DOHH2 (cell line): ENCODE data around the gene PCDHGB3.
"Not testable (repeated sequence)": the region's sequence is repeated elsewhere in the genome, so short reads cannot be mapped to it uniquely, and the experiment has no call there.

ENCODE experiments used
- H3F3A ChIP-seq: fragments of 200-600 bp; sonication (generic), shearing (Covaris generic); 2 replicates; pipeline ENCODE4 v1.6.0; 2016; ENCODE audit warnings: antibody characterized with exemption, mild to moderate bottlenecking; ENCODE audit not compliant: control insufficient read depth, insufficient read depth
- H3K27ac ChIP-seq: fragments of 200-600 bp; sonication (generic); 2 replicates; pipeline ENCODE4 v1.5.1; 2014; ENCODE audit warnings: low read depth, mild to moderate bottlenecking, low read length, moderate library complexity
- H3K27me3 ChIP-seq: fragments of 200-600 bp; sonication (generic); 2 replicates; pipeline ENCODE4 v1.6.1; 2014; ENCODE audit warnings: mild to moderate bottlenecking, low read length, mixed read lengths; ENCODE audit not compliant: control insufficient read depth
- H3K36me3 ChIP-seq: fragments of 200-600 bp; sonication (generic); 2 replicates; pipeline ENCODE4 v1.6.1; 2014; ENCODE audit warnings: mild to moderate bottlenecking, low read length, moderate library complexity, mixed read lengths; ENCODE audit not compliant: control insufficient read depth
- H3K4me1 ChIP-seq: fragments of 200-600 bp; sonication (generic); 2 replicates; pipeline ENCODE4 v1.6.1; 2014; ENCODE audit warnings: mild to moderate bottlenecking, low read length, mixed read lengths; ENCODE audit not compliant: control insufficient read depth
- H3K4me2 ChIP-seq: fragments of 200-600 bp; sonication (generic); 2 replicates; pipeline ENCODE4 v1.6.0; 2014; ENCODE audit warnings: mild to moderate bottlenecking, low read length, moderate library complexity
- H3K4me3 ChIP-seq: fragments of 200-600 bp; sonication (generic); 2 replicates; pipeline ENCODE4 v1.5.1; 2014; ENCODE audit warnings: mild to moderate bottlenecking, low read length, mixed read lengths
- H3K79me2 ChIP-seq: fragments of 200-600 bp; sonication (generic); 2 replicates; pipeline ENCODE4 v1.6.1; 2014; ENCODE audit warnings: mild to moderate bottlenecking, low read length, mixed read lengths; ENCODE audit not compliant: control insufficient read depth
- H3K9me2 ChIP-seq: fragments of 200-600 bp; sonication (generic); replicated peaks from 2 replicates; pipeline ENCODE4 v1.6.1; 2014; ENCODE audit warnings: mild to moderate bottlenecking, low read length, mixed read lengths; ENCODE audit not compliant: control insufficient read depth
- H3K9me3 ChIP-seq: fragments of 200-600 bp; sonication (generic); 2 replicates; pipeline ENCODE4 v1.6.1; 2014; ENCODE audit warnings: antibody characterized with exemption, low read length, mixed read lengths; ENCODE audit not compliant: control insufficient read depth, insufficient read depth
- H4K20me1 ChIP-seq: fragments of 200-600 bp; sonication (generic); 2 replicates; pipeline ENCODE4 v1.6.0; 2014; ENCODE audit warnings: low read depth, mild to moderate bottlenecking, antibody characterized with exemption, low read length, moderate library complexity; ENCODE audit not compliant: control insufficient read depth, insufficient read depth
- CTCF ChIP-seq: fragments of 200-600 bp; sonication (generic); IDR thresholded peaks from one replicate; pipeline ENCODE4 v1.5.1; 2014; ENCODE audit warnings: antibody characterized with exemption, mild to moderate bottlenecking, low read depth, low read length; ENCODE audit not compliant: poor library complexity, severe bottlenecking
- EZH2phosphoT487 ChIP-seq: fragments of 200-600 bp; sonication (generic); IDR thresholded peaks from 2 replicates; pipeline ENCODE4 v1.6.1; 2017; ENCODE audit warnings: borderline replicate concordance, mild to moderate bottlenecking, antibody characterized with exemption, low read length, moderate library complexity, mixed read lengths

The PCDHGB3 gene

GRCh38 chr5:141397756-141398551 lies 27.9 kb downstream of the PCDHGB3 start, which contains the start of gene PCDHGB5:
Gene PCDHGB5 (plus strand): TSS chr5:141397947. CDS start chr5:141398128, 181 bp downstream.
- H3K9me2 ChIP-seq, H3F3A ChIP-seq, H4K20me1 ChIP-seq, H3K4me1 ChIP-seq, H3K27me3 ChIP-seq, H3K4me2 ChIP-seq, H3K27ac ChIP-seq: not testable (repeated sequence)
- Histone ChIP-seq H3K9me3 (peaks cover 48% of the 10 kb centered on the region), H3K36me3 (peaks cover 41% of the 10 kb centered on the region), H3K4me3 (peak within 1 kb of the TSS; percentile 58), H3K79me2 (peaks cover 16% of the 10 kb centered on the region)
- TF ChIP-seq CTCF: peak; percentile 43

GRCh38 chr5:141398608-141399007 lies 28.6 kb downstream of the PCDHGB3 start:
- no peak overlapping the region for H3K4me2 ChIP-seq
- no peaks in the 10 kb centered on the region for H3K4me1 ChIP-seq
- no peaks in the 10 kb centered on the region; the same call in 1 of the 2 replicates for H3F3A ChIP-seq
- H4K20me1 ChIP-seq: no peaks in the 10 kb centered on the region
- no peaks in the 10 kb centered on the region for H3K27me3 ChIP-seq
- H3K79me2 ChIP-seq: peaks cover 16% of the 10 kb centered on the region
- no peak overlapping the region for H3K27ac ChIP-seq
- H3K4me3 ChIP-seq: peak overlapping the region; percentile 24; the same call in 1 of the 2 replicates
- peaks cover 44% of the 10 kb centered on the region for H3K9me3 ChIP-seq
- H3K9me2 ChIP-seq: no peaks in the 10 kb centered on the region
- TF ChIP-seq CTCF: no peak
- TF ChIP-seq EZH2phosphoT487: no peak
- peaks cover 36% of the 10 kb centered on the region for H3K36me3 ChIP-seq

GRCh38 chr5:141399555-141400258 lies 29.7 kb downstream of the PCDHGB3 start:
- Histone ChIP-seq H3K79me2 (peaks cover 16% of the 10 kb centered on the region), H3K4me2 (no peak overlapping the region), H3K27ac (no peak overlapping the region), H4K20me1 (no peaks in the 10 kb centered on the region), H3K4me3 (0 out of 2 replicates have a peak overlapping the region, but pooled peaks have one; percentile 17), H3K27me3 (no peaks in the 10 kb centered on the region), H3F3A (no peaks in the 10 kb centered on the region; the same call in 1 of the 2 replicates), H3K36me3 (peaks cover 33% of the 10 kb centered on the region), H3K9me3 (peaks cover 37% of the 10 kb centered on the region), H3K9me2 (no peaks in the 10 kb centered on the region), H3K4me1 (no peaks in the 10 kb centered on the region)
- TF ChIP-seq EZH2phosphoT487 (no peak), CTCF (no peak)
